WTC11 (cell line): ENCODE data around the gene RELB. TPM values are rescaled to one million over a fixed set of nuclear protein-coding genes. Genes with fewer than 3 reads are reported as not detected.

Experiments
- ATAC-seq: fragments of 200-7000 bp; cut with Tn5 transposase; 2 replicates; pipeline ENCODE4 v1.10.0; 2021; ENCODE audit warnings: mild to moderate bottlenecking, moderate library complexity
- CTCF ChIA-PET: fragments of 300-600 bp; sonication (Branson Sonifier 250); formaldehyde crosslinking; loops from one replicate; lab custom pipeline; 2021; ENCODE audit warnings: antibody characterized with exemption; lab: Charles Lee
- POLR2A ChIA-PET: fragments of 350-600 bp; sonication (Branson Sonifier 250); formaldehyde crosslinking; loops from one replicate; lab custom pipeline; 2021; ENCODE audit warnings: antibody characterized with exemption; lab: Charles Lee
- DNase-seq: peaks from one replicate; pipeline ENCODE4 v3.0.0; 2021; ENCODE audit warnings: low spot score
- H3K27ac Mint-ChIP-seq: 2 replicates; pipeline ENCODE4 v1.8.0; 2021; ENCODE audit warnings: mixed read lengths
- H3K27me3 Mint-ChIP-seq: 2 replicates; pipeline ENCODE4 v1.8.0; 2021; ENCODE audit warnings: low read depth, mild to moderate bottlenecking, moderate library complexity, mixed read lengths
- H3K36me3 Mint-ChIP-seq: 2 replicates; pipeline ENCODE4 v1.8.0; 2021; ENCODE audit warnings: mixed read lengths
- H3K4me1 Mint-ChIP-seq: 2 replicates; pipeline ENCODE4 v1.8.0; 2022; ENCODE audit warnings: mixed read lengths
- H3K4me3 Mint-ChIP-seq: 2 replicates; pipeline ENCODE4 v1.8.0; 2021; ENCODE audit warnings: mild to moderate bottlenecking, moderate library complexity, mixed read lengths
- H3K9me3 Mint-ChIP-seq: 2 replicates; pipeline ENCODE4 v1.8.0; 2021; ENCODE audit warnings: mixed read lengths
- ATF1 ChIP-seq: sonication (generic); formaldehyde crosslinking; IDR thresholded peaks from 2 replicates; pipeline ENCODE4 v1.8.1; 2023; ENCODE audit warnings: mild to moderate bottlenecking, moderate library complexity, missing genetic modification reagents
- CREB1 ChIP-seq: sonication (generic); formaldehyde crosslinking; IDR thresholded peaks from 2 replicates; pipeline ENCODE4 v1.8.0; 2023; ENCODE audit warnings: mild to moderate bottlenecking, missing genetic modification reagents
- ESRRA ChIP-seq: sonication (generic); formaldehyde crosslinking; IDR thresholded peaks from 2 replicates; pipeline ENCODE4 v1.8.1; 2022; ENCODE audit warnings: mild to moderate bottlenecking, missing genetic modification reagents, borderline replicate concordance
- FOXJ3 ChIP-seq: sonication (generic); formaldehyde crosslinking; IDR thresholded peaks from 2 replicates; pipeline ENCODE4 v1.9.0; 2021; ENCODE audit warnings: missing genetic modification reagents, mild to moderate bottlenecking, borderline replicate concordance
- MXD4 ChIP-seq: fragments of 250-450 bp; sonication (Bioruptor Pico); IDR thresholded peaks from 2 replicates; pipeline ENCODE4 v1.8.0; 2021; ENCODE audit warnings: mild to moderate bottlenecking, moderate library complexity, borderline replicate concordance
- NFYB ChIP-seq: sonication (generic); formaldehyde crosslinking; conservative IDR thresholded peaks from 2 replicates; pipeline ENCODE4 v1.8.0; 2022; ENCODE audit warnings: low read depth, missing genetic modification reagents
- NR1H2 ChIP-seq: sonication (generic); formaldehyde crosslinking; IDR thresholded peaks from 2 replicates; pipeline ENCODE4 v1.9.0; 2021; ENCODE audit warnings: mild to moderate bottlenecking, moderate library complexity, missing genetic modification reagents
- PRRX2 ChIP-seq: fragments of 250-450 bp; sonication (Bioruptor Pico); IDR thresholded peaks from 2 replicates; pipeline ENCODE4 v1.8.0; 2021; ENCODE audit warnings: mild to moderate bottlenecking
- RORB ChIP-seq: fragments of 250-450 bp; sonication (Bioruptor Pico); IDR thresholded peaks from 2 replicates; pipeline ENCODE4 v1.9.0; 2021; ENCODE audit warnings: mild to moderate bottlenecking
- SMAD4 ChIP-seq: sonication (generic); formaldehyde crosslinking; IDR thresholded peaks from 2 replicates; pipeline ENCODE4 v1.8.0; 2022; ENCODE audit warnings: mild to moderate bottlenecking, missing genetic modification reagents
- SP1 ChIP-seq: sonication (generic); formaldehyde crosslinking; conservative IDR thresholded peaks from 2 replicates; pipeline ENCODE4 v1.8.1; 2022; ENCODE audit warnings: missing genetic modification reagents
- TCF7 ChIP-seq: sonication (generic); formaldehyde crosslinking; IDR thresholded peaks from 2 replicates; pipeline ENCODE4 v1.8.0; 2022; ENCODE audit warnings: mild to moderate bottlenecking, low read depth, missing genetic modification reagents, moderate library complexity
- TP53 ChIP-seq: sonication (generic); formaldehyde crosslinking; IDR thresholded peaks from 2 replicates; pipeline ENCODE4 v1.8.1; 2023; ENCODE audit warnings: mild to moderate bottlenecking, missing genetic modification reagents
- ZNF219 ChIP-seq: sonication (generic); formaldehyde crosslinking; IDR thresholded peaks from 2 replicates; pipeline ENCODE4 v1.8.0; 2023; ENCODE audit warnings: missing genetic modification reagents, mild to moderate bottlenecking, borderline replicate concordance
- ZNF423 ChIP-seq: fragments of 250-450 bp; sonication (Bioruptor Pico); IDR thresholded peaks from 2 replicates; pipeline ENCODE4 v2.1.2; 2022; ENCODE audit warnings: mild to moderate bottlenecking, moderate library complexity
- total RNA-seq: library from RNA; stranded (reverse); gene quantifications from 3 replicates; pipeline ENCODE4 v1.2.3, GENCODE V29; 2021
- TF ChIP-seq, protein P1 (sequence below): sonication (generic); formaldehyde crosslinking; IDR thresholded peaks from 2 replicates; pipeline ENCODE4 v1.8.0; 2022; ENCODE audit warnings: missing genetic modification reagents
- TF ChIP-seq, protein P2 (sequence below): sonication (generic); formaldehyde crosslinking; IDR thresholded peaks from 2 replicates; pipeline ENCODE4 v1.8.0; 2023; ENCODE audit warnings: missing genetic modification reagents, mild to moderate bottlenecking, borderline replicate concordance
- TF ChIP-seq, protein P3 (sequence below): fragments of 250-450 bp; sonication (Bioruptor Pico); IDR thresholded peaks from 2 replicates; pipeline ENCODE4 v1.9.0; 2021; ENCODE audit warnings: mild to moderate bottlenecking
- TF ChIP-seq, protein P4 (sequence below): sonication (generic); formaldehyde crosslinking; IDR thresholded peaks from 2 replicates; pipeline ENCODE4 v1.8.0; 2022; ENCODE audit warnings: mild to moderate bottlenecking, missing genetic modification reagents
- TF ChIP-seq, protein P5 (sequence below): sonication (generic); formaldehyde crosslinking; IDR thresholded peaks from 2 replicates; pipeline ENCODE4 v1.8.1; 2022; ENCODE audit warnings: low read depth, mild to moderate bottlenecking, moderate library complexity, missing genetic modification reagents, borderline replicate concordance
- TF ChIP-seq, protein P6 (sequence below): sonication (generic); formaldehyde crosslinking; IDR thresholded peaks from 2 replicates; pipeline ENCODE4 v1.8.1; 2022; ENCODE audit warnings: low read depth, missing genetic modification reagents, borderline replicate concordance

Gene RELB
- total RNA-seq, 1 experiment from 2014 or later = 8.9 TPM

DNA sequence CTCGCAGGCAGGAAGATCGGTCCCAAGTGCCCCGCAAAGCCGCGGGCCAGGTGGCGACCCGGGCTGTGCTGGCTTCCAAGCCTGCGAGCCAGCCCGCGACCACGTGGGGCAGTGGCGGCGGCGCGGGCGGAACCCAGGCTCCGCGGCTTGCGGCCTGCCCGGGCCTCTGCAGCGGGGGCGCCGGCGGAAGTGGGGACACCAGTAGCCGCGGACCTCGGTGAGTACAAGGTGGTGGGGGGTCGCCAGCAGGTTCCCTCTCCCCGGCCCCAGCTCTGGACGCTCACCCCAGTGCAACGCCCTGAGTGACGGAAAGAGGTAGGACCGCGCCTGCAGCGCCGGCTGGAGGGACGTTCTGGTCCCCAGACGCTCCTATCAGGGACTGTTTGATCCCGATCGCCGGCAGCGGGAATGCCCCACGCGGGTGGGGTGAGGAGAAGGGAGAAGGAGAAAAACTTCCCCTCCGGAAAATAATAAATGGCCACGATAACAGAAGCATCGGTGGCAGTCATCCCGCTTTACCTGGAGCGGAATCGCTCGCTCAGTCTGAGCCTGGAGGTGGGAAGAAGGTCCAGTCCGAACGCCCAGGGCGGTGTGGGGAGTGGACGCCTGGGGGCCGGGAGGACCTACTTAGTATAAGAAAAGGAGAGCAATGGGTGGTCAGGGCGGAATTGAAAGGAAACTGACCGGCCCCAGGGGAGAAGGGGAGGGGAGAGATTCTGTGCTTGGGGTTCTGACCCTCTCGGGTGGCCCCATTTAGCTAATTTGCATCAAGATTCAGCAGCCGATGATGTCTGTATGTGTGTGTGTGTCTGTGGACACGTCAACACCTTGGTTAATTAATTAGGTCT is 78.0 kb downstream of the RELB start, which contains the start of gene GEMIN7:
Gene GEMIN7 (plus strand): TSS at position 198 of the 848 bp plus-strand sequence. CDS start 10,855 bp downstream, outside the sequence.
- H3K4me1 Mint-ChIP-seq = peaks cover 52% of the 10 kb centered on the region
- ChIA-PET POLR2A (interaction anchor here (0.5 to 2.7 kb wide), 6 partner anchors 10 to 151 kb away, joined by 3 to 36 read pairs (median 4); partner anchors contain the start of genes CLASRP and PPP1R37), CTCF (interaction anchor here (0.6 to 2.9 kb wide), 12 partner anchors 10 to 99 kb away, joined by 3 to 23 read pairs (median 4); partner anchors contain the start of genes BLOC1S3, PPP1R37 and TRAPPC6A)
- no peaks in the 10 kb centered on the region for H3K9me3 Mint-ChIP-seq
- peaks cover 14% of the 10 kb centered on the region for H3K36me3 Mint-ChIP-seq
- ATAC-seq (peak; percentile 48), DNase-seq (peak; percentile 89)
- H3K4me3 Mint-ChIP-seq = peak within 1 kb of the TSS; percentile 99
- H3K27ac Mint-ChIP-seq = peak within 1 kb of the TSS; percentile 99
- no peaks in the 10 kb centered on the region for H3K27me3 Mint-ChIP-seq
- TF ChIP-seq NR1H2 (CRISPR knock-in tag) (no peak), ESRRA (CRISPR knock-in tag) (peak; percentile 97), MXD4 (CRISPR knock-in tag) (no peak), NFYB (CRISPR knock-in tag) (peak; percentile 45), CREB1 (no peak), ATF1 (no peak), SMAD4 (CRISPR knock-in tag) (peak; percentile 66; the same call in 1 of the 2 replicates), PRRX2 (CRISPR knock-in tag) (no peak), FOXJ3 (CRISPR knock-in tag) (no peak), RORB (CRISPR knock-in tag) (no peak), TCF7 (CRISPR knock-in tag) (peak; percentile 92), SP1 (peak; percentile 92), ZNF423 (CRISPR knock-in tag) (peak; percentile 61; the same call in 1 of the 2 replicates), TP53 (CRISPR knock-in tag) (peak; percentile 84; the same call in 1 of the 2 replicates), ZNF219 (CRISPR knock-in tag) (no peak)
- TF ChIP-seq, protein P1, sequence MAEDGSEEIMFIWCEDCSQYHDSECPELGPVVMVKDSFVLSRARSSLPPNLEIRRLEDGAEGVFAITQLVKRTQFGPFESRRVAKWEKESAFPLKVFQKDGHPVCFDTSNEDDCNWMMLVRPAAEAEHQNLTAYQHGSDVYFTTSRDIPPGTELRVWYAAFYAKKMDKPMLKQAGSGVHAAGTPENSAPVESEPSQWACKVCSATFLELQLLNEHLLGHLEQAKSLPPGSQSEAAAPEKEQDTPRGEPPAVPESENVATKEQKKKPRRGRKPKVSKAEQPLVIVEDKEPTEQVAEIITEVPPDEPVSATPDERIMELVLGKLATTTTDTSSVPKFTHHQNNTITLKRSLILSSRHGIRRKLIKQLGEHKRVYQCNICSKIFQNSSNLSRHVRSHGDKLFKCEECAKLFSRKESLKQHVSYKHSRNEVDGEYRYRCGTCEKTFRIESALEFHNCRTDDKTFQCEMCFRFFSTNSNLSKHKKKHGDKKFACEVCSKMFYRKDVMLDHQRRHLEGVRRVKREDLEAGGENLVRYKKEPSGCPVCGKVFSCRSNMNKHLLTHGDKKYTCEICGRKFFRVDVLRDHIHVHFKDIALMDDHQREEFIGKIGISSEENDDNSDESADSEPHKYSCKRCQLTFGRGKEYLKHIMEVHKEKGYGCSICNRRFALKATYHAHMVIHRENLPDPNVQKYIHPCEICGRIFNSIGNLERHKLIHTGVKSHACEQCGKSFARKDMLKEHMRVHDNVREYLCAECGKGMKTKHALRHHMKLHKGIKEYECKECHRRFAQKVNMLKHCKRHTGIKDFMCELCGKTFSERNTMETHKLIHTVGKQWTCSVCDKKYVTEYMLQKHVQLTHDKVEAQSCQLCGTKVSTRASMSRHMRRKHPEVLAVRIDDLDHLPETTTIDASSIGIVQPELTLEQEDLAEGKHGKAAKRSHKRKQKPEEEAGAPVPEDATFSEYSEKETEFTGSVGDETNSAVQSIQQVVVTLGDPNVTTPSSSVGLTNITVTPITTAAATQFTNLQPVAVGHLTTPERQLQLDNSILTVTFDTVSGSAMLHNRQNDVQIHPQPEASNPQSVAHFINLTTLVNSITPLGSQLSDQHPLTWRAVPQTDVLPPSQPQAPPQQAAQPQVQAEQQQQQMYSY (CRISPR knock-in tag) = peak; percentile 70
- TF ChIP-seq, protein P2, sequence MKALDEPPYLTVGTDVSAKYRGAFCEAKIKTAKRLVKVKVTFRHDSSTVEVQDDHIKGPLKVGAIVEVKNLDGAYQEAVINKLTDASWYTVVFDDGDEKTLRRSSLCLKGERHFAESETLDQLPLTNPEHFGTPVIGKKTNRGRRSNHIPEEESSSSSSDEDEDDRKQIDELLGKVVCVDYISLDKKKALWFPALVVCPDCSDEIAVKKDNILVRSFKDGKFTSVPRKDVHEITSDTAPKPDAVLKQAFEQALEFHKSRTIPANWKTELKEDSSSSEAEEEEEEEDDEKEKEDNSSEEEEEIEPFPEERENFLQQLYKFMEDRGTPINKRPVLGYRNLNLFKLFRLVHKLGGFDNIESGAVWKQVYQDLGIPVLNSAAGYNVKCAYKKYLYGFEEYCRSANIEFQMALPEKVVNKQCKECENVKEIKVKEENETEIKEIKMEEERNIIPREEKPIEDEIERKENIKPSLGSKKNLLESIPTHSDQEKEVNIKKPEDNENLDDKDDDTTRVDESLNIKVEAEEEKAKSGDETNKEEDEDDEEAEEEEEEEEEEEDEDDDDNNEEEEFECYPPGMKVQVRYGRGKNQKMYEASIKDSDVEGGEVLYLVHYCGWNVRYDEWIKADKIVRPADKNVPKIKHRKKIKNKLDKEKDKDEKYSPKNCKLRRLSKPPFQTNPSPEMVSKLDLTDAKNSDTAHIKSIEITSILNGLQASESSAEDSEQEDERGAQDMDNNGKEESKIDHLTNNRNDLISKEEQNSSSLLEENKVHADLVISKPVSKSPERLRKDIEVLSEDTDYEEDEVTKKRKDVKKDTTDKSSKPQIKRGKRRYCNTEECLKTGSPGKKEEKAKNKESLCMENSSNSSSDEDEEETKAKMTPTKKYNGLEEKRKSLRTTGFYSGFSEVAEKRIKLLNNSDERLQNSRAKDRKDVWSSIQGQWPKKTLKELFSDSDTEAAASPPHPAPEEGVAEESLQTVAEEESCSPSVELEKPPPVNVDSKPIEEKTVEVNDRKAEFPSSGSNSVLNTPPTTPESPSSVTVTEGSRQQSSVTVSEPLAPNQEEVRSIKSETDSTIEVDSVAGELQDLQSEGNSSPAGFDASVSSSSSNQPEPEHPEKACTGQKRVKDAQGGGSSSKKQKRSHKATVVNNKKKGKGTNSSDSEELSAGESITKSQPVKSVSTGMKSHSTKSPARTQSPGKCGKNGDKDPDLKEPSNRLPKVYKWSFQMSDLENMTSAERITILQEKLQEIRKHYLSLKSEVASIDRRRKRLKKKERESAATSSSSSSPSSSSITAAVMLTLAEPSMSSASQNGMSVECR (CRISPR knock-in tag) = peak; percentile 88
- TF ChIP-seq, protein P3, sequence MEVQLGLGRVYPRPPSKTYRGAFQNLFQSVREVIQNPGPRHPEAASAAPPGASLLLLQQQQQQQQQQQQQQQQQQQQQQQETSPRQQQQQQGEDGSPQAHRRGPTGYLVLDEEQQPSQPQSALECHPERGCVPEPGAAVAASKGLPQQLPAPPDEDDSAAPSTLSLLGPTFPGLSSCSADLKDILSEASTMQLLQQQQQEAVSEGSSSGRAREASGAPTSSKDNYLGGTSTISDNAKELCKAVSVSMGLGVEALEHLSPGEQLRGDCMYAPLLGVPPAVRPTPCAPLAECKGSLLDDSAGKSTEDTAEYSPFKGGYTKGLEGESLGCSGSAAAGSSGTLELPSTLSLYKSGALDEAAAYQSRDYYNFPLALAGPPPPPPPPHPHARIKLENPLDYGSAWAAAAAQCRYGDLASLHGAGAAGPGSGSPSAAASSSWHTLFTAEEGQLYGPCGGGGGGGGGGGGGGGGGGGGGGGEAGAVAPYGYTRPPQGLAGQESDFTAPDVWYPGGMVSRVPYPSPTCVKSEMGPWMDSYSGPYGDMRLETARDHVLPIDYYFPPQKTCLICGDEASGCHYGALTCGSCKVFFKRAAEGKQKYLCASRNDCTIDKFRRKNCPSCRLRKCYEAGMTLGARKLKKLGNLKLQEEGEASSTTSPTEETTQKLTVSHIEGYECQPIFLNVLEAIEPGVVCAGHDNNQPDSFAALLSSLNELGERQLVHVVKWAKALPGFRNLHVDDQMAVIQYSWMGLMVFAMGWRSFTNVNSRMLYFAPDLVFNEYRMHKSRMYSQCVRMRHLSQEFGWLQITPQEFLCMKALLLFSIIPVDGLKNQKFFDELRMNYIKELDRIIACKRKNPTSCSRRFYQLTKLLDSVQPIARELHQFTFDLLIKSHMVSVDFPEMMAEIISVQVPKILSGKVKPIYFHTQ (CRISPR knock-in tag) = no peak
- TF ChIP-seq, protein P4, sequence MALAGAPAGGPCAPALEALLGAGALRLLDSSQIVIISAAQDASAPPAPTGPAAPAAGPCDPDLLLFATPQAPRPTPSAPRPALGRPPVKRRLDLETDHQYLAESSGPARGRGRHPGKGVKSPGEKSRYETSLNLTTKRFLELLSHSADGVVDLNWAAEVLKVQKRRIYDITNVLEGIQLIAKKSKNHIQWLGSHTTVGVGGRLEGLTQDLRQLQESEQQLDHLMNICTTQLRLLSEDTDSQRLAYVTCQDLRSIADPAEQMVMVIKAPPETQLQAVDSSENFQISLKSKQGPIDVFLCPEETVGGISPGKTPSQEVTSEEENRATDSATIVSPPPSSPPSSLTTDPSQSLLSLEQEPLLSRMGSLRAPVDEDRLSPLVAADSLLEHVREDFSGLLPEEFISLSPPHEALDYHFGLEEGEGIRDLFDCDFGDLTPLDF (CRISPR knock-in tag) = peak; percentile 77; the same call in 1 of the 2 replicates
- TF ChIP-seq, protein P5, sequence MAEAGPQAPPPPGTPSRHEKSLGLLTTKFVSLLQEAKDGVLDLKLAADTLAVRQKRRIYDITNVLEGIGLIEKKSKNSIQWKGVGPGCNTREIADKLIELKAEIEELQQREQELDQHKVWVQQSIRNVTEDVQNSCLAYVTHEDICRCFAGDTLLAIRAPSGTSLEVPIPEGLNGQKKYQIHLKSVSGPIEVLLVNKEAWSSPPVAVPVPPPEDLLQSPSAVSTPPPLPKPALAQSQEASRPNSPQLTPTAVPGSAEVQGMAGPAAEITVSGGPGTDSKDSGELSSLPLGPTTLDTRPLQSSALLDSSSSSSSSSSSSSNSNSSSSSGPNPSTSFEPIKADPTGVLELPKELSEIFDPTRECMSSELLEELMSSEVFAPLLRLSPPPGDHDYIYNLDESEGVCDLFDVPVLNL (CRISPR knock-in tag) = peak; percentile 90
- TF ChIP-seq, protein P6, sequence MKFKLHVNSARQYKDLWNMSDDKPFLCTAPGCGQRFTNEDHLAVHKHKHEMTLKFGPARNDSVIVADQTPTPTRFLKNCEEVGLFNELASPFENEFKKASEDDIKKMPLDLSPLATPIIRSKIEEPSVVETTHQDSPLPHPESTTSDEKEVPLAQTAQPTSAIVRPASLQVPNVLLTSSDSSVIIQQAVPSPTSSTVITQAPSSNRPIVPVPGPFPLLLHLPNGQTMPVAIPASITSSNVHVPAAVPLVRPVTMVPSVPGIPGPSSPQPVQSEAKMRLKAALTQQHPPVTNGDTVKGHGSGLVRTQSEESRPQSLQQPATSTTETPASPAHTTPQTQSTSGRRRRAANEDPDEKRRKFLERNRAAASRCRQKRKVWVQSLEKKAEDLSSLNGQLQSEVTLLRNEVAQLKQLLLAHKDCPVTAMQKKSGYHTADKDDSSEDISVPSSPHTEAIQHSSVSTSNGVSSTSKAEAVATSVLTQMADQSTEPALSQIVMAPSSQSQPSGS (CRISPR knock-in tag) = no peak
